ENCODE measurements around the gene MAN1A2. TPM values are rescaled to one million over a fixed set of nuclear protein-coding genes. Genes with fewer than 3 reads are reported as not detected.

MAN1A2 gene
- polyA plus RNA-seq, 3 donors = 4.0 to 10.5 (median 7.2) TPM

DNA sequence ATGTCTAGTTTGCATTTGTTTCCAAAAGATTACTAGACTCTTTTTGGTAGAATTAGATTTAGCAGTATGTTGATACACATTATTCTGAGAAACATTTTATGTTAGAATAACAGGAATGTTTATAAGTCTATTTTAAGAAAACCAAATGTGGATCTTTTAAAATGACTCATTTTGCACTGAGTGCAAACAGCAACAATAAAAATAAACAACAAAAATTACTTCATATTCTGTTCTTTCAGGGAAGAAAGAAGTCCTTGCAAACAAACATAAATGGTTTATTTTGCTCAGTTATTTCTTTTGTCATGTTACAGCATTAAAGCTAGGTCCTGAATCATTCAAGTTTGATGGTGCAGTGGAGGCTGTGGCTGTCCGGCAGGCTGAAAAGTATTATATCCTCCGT is 131.8 kb downstream of the MAN1A2 start:
- Histone ChIP-seq H3K9me3 (replicated peaks in 1 of 2; ENCODE audit: control insufficient read depth in 1 of 2, insufficient read depth in 1 of 2, low read length in 2 of 2) (no peaks in the 10 kb centered on the region), H3K36me3 (replicated peaks in 1 of 2; ENCODE audit: control insufficient read depth in 1 of 2, insufficient read depth in 2 of 2, low read length in 2 of 2) (peaks cover 2 to 54% of the 10 kb centered on the region in 2 donors), H3K4me1 (ENCODE audit: control insufficient read depth in 1 of 2, insufficient read depth in 2 of 2, low read length in 2 of 2) (no peaks in the 10 kb centered on the region), H2AFZ (ENCODE audit: insufficient read depth, low read depth, low read length, poor library complexity, severe bottlenecking) (no peak overlapping the region), H3K4me2 (replicated peaks; ENCODE audit: extremely low read depth, low read length, poor library complexity, severe bottlenecking) (no peak overlapping the region), H3K79me2 (ENCODE audit: insufficient read depth, low read length) (no peaks in the 10 kb centered on the region), H3K4me3 (replicated peaks in 1 of 3; ENCODE audit: low read depth in 2 of 3, low read length in 3 of 3) (no peak overlapping the region), H3K9ac (ENCODE audit: insufficient read depth, low read length, poor library complexity, severe bottlenecking) (no peak overlapping the region), H3K27ac (ENCODE audit: low read depth in 1 of 2, low read length in 2 of 2) (no peak overlapping the region), H4K20me1 (ENCODE audit: insufficient read depth, low read length) (no peaks in the 10 kb centered on the region), H3K27me3 (ENCODE audit: control insufficient read depth in 2 of 2, insufficient read depth in 2 of 2, low read length in 2 of 2) (no peaks in the 10 kb centered on the region)
- intact Hi-C loops (cut with micrococcal nuclease) = no loop called here
- H3K9me3 Mint-ChIP-seq = no peaks in the 10 kb centered on the region
- no peak for DNase-seq
- H3K27ac Mint-ChIP-seq = no peak overlapping the region
- H3K4me1 Mint-ChIP-seq = no peaks in the 10 kb centered on the region
- peaks cover 26 to 27% of the 10 kb centered on the region in 2 donors for H3K36me3 Mint-ChIP-seq
- WGBS (ENCODE audit: insufficient coverage) = no CpG with 5 or more reads among the region's 2 CpGs
- TF ChIP-seq, protein P1, sequence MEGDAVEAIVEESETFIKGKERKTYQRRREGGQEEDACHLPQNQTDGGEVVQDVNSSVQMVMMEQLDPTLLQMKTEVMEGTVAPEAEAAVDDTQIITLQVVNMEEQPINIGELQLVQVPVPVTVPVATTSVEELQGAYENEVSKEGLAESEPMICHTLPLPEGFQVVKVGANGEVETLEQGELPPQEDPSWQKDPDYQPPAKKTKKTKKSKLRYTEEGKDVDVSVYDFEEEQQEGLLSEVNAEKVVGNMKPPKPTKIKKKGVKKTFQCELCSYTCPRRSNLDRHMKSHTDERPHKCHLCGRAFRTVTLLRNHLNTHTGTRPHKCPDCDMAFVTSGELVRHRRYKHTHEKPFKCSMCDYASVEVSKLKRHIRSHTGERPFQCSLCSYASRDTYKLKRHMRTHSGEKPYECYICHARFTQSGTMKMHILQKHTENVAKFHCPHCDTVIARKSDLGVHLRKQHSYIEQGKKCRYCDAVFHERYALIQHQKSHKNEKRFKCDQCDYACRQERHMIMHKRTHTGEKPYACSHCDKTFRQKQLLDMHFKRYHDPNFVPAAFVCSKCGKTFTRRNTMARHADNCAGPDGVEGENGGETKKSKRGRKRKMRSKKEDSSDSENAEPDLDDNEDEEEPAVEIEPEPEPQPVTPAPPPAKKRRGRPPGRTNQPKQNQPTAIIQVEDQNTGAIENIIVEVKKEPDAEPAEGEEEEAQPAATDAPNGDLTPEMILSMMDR (IDR thresholded peaks at IDR 0.05) = no peak
- H3K4me3 Mint-ChIP-seq = no peak overlapping the region
- no peaks in the 10 kb centered on the region for H3K27me3 Mint-ChIP-seq (ENCODE audit: low read depth in 3 of 3)

DNA sequence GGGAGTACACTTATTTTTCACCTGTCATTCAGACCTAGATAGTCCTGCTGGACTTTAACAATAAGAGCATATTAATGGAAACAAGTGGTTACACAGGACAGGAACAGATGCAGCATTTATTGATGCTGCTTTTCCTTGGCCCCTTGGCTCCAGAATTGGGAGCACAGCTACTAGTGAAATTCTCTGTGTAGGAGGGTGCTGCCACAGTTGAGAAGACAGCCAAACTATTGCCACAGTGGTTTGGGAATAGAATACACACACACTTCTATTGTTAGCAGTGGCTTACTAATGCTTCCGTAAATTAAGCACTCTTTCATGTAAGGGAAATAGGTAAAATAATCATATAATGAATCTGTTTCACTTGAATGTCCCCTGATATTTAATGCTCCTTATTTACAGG is 133.3 kb downstream of the MAN1A2 start:
- no CpG with 5 or more reads among the region's 1 CpG for WGBS (ENCODE audit: insufficient coverage)
- H3K9ac ChIP-seq (ENCODE audit: insufficient read depth, low read length, poor library complexity, severe bottlenecking) = no peak overlapping the region
- Mint-ChIP-seq H3K4me1 (no peaks in the 10 kb centered on the region), H3K27ac (no peak overlapping the region), H3K4me3 (no peak overlapping the region), H3K27me3 (ENCODE audit: low read depth in 3 of 3) (no peaks in the 10 kb centered on the region), H3K36me3 (peaks cover 40 to 41% of the 10 kb centered on the region in 2 donors), H3K9me3 (no peaks in the 10 kb centered on the region)
- intact Hi-C loops (cut with micrococcal nuclease) = no loop called here
- H3K79me2 ChIP-seq (ENCODE audit: insufficient read depth, low read length) = no peaks in the 10 kb centered on the region
- H3K4me3 ChIP-seq (replicated peaks in 1 of 3; ENCODE audit: low read depth in 2 of 3, low read length in 3 of 3) = no peak overlapping the region
- no peaks in the 10 kb centered on the region for H3K9me3 ChIP-seq (replicated peaks in 1 of 2; ENCODE audit: control insufficient read depth in 1 of 2, insufficient read depth in 1 of 2, low read length in 2 of 2)
- no peaks in the 10 kb centered on the region for H3K27me3 ChIP-seq (ENCODE audit: control insufficient read depth in 2 of 2, insufficient read depth in 2 of 2, low read length in 2 of 2)
- no peak overlapping the region for H3K27ac ChIP-seq (ENCODE audit: low read depth in 1 of 2, low read length in 2 of 2)
- H3K4me2 ChIP-seq (replicated peaks; ENCODE audit: extremely low read depth, low read length, poor library complexity, severe bottlenecking) = no peak overlapping the region
- H4K20me1 ChIP-seq (ENCODE audit: insufficient read depth, low read length) = no peaks in the 10 kb centered on the region
- peaks cover 9 to 63% of the 10 kb centered on the region in 2 donors for H3K36me3 ChIP-seq (replicated peaks in 1 of 2; ENCODE audit: control insufficient read depth in 1 of 2, insufficient read depth in 2 of 2, low read length in 2 of 2)
- TF ChIP-seq, protein P1 (IDR thresholded peaks at IDR 0.05) = no peak
- no peak overlapping the region for H2AFZ ChIP-seq (ENCODE audit: insufficient read depth, low read depth, low read length, poor library complexity, severe bottlenecking)
- no peaks in the 10 kb centered on the region for H3K4me1 ChIP-seq (ENCODE audit: control insufficient read depth in 1 of 2, insufficient read depth in 2 of 2, low read length in 2 of 2)
- no peak for DNase-seq
